ENCODE data around the gene STK31.
"Not testable (repeated sequence)": the region's sequence is repeated elsewhere in the genome, so short reads cannot be mapped to it uniquely, and the experiment has no call there.

The STK31 gene

GRCh38 chr7:23804707-23805106 lies 94.7 kb downstream of the STK31 start:
- no peak for DNase-seq

DNA sequence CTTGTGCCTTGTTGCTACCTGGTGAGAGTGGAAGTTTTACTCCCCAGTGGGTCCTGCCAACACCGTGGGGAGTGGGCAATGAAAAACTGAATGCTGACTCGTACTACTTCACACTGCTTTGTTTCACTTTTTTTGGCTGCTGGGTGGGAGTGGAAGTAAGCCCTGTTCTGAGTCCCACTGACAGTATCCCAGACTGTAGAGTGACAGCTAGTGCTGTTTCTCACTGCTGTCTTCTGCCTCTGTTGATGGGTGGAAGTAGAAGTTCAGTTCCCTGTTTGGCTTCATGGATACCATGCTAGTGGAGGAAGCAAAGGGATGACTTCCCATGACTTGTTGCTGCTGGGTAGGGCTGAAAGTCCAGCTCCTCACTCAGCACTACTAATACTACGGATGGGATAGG lies 98.4 kb downstream of the STK31 start:
- DNase-seq, result no peak

DNA sequence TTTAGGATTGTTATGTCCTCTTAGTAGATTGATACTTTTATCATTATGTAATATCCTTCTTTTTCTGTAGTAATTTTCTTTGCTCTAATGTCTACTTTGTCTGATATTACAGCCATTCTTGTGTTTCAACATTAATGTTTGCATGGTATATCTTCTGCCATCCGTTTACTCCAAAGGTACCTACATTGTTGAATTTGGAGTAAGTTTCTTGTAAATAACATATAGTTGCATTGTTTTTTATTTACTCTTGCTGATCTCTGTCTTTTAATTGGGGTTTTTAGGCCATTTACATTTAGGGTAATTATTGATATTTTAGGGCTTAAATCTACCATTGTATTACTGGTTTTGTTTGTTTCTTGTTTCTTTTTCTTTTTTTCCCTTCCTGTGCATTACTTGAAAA lies 100.1 kb downstream of the STK31 start:
- DNase-seq, result no peak

DNA sequence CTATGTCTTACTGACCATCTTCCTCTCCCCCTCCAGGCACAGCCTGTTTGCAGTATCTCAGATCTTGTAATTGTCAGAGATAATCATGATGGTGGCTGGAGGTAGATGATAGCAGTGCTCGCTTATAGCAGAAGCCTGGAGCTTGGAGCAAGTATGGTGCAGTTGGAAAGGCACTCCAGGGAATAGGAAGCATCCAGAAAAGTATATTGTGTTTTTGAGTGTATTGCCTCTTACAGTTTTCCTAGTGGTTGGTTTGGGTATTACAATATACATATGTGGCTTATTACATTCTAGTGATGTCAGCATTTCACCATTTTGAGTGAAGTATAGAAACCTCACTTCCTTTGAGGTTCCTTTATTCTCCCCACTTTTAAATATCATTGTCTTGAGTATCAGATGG lies 101.5 kb downstream of the STK31 start:
- no peak for DNase-seq

- DNase-seq, result not testable (repeated sequence)
Measured at GRCh38 chr7:23828125-23828524, 118.1 kb downstream of the STK31 start.

DNA sequence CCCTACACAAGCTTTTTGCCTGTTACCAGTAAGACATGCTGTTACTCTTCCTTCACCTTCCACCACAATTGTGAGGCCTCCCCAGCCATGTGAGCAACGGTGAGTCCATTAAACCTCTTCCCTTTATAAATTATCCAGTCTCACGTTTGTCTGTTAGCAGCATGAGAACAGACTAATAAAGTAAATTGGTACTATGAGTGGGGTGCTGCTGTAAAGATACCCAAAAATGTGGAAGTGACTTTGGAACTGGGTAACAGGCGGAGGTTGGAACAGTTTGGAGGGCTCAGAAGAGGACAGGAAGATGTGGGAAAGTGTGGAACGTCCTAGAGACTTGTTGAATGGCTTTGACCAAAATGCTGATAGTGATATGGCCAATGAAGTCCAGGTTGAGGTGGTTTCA lies 122.7 kb downstream of the STK31 start:
- DNase-seq, result not testable (repeated sequence)

- no peak for DNase-seq
Measured at GRCh38 chr7:23833405-23833804, 123.4 kb downstream of the STK31 start.

DNA sequence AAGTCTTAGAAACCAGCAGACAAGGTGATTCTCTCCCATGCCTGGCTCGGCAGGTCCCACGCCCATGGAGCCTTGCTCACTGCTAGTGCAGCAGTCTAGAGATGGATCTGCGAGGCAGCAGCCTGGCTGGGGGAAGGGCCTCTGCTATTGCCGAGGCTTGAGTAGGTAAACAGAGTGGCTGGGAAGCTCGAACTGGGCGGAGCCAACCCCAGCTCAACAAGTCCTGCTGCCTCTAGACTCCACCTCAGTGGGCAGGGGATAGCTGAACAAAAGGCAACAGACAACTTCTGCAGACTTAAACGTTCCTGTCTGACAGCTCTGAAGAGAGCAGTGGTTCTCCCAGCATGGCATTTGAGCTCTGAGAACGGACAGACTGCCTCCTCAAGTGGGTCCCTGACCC lies 134.8 kb downstream of the STK31 start:
- not testable (repeated sequence) for DNase-seq

GRCh38 chr7:23852135-23852534 lies 142.1 kb downstream of the STK31 start:
- no peak for DNase-seq

DNA sequence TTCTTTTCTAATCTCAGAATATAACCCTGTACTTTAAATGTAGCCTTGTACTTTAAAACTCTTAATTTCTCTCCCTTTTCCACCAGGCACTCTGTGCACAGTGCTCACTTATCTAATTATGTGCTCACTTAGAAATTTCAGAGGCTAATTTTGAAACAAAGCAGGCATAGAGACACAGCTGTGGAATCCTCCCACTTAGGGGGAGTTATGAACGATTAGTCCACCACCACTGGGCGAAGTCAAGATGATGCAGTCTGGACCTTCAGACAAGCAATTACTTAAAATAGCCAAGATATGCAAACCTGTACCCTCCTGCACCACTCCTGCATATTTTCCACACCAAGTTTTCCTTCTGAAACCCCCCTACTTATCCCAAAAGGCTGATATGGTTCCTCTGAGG lies 143.0 kb downstream of the STK31 start:
- DNase-seq, result no peak

GRCh38 chr7:23863209-23863787 lies 153.3 kb downstream of the STK31 start:
- peak; percentile 11 for DNase-seq

- no peak for DNase-seq
Measured at GRCh38 chr7:23864973-23865372, 155.0 kb downstream of the STK31 start.

DNA sequence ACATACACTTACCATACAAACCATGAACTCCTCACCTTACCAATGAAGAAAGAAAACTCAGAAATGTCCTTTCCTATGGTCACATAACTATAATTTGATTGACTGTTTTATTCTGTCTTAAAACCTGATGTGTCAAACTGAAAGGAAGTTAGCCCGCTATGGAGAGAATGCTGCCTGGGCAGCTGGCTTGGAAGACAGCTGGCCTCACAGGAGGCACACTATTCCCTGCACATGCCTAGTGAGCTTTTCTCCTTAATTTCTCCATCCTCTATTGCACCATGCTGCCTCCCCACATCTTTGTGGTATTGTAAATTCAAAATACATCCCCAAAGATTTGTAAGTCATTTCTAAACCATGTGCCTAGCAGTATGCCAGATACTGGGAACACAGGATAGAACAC lies 163.3 kb downstream of the STK31 start:
- DNase-seq, result no peak

- not testable (repeated sequence) for DNase-seq
Measured at GRCh38 chr7:23876526-23876925, 166.5 kb downstream of the STK31 start.

Data from stimulated activated CD4-positive, alpha-beta T cell treated with anti-CD3 and anti-CD28 coated beads, Interleukin-15, amount 100 ng/mL, for 24 hours (primary cell).